NAMALWA (cell line): ENCODE results near the gene VPS16.
A peak's percentile ranks its signal among the peaks of the same experiment; 100 is the strongest.
"Not testable (repeated sequence)": the region's sequence is repeated elsewhere in the genome, so short reads cannot be mapped to it uniquely, and the experiment has no call there.

Experiments used
- DNase-seq: peaks from one replicate; pipeline ENCODE4 v3.0.0-alpha.2; 2015; ENCODE audit warnings: low spot score

The VPS16 gene

DNA sequence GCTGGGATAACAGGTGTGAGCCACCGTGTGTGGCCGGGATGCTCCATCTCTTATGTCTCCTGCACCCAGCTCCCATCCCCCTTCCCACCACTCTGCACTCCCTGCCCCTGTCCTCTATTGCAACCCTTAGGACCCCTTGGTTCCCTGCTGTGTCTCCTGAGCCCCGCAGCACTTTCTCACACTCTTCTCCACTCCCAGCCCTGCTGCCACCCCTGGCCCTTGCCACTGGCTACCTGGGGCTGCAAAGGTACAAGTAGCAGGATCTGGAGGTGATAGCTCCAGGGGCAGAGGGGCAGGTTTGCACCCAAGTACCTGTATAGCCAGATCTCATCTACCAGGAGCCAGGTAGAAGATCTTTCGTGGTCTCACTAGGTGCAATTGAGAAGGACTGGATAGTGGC, 33.5 kb upstream of the VPS16 start:
- no peak for DNase-seq

DNA sequence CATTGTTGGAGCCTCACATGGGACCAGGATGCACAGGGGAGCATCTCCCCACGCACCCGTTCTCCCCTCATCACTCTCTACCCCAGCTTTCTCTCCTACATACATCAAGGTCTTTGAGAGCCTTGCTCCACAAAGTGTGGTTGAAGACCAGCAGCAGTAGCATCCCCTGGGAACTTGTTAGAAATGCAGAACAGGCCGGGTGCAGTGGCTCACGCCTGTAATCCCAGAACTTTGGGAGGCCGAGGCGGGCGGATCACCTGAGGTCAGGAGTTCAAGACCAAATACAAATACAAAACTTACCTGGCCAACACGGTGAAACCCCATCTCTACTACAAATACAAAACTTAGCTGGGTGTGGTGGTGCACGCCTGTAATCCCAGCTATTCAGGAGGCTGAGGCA, 32.6 kb upstream of the VPS16 start:
- DNase-seq: not testable (repeated sequence)

GRCh38 chr20:2809690-2810089, 30.9 kb upstream of the VPS16 start:
- DNase-seq: no peak

- DNase-seq: no peak
Measured at GRCh38 chr20:2812189-2812588, 28.4 kb upstream of the VPS16 start.

DNA sequence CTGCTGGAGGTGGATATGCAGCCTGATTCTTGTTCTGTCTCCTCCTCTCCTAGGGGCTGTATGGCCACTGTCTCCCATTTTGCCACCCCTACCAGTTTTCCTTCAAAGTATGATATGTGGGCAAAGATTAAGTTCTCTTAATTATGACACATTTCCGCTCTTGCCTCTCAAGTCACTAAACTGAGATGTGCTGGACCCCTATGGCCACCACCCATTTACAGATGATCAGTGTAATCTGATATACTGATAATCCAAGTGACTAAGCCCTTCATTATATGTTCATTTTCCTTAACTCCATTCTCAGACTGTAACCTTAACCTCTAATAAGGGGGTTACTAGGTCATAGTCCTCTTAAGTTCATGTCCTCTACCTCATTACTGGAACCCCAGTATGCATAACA, 26.5 kb upstream of the VPS16 start:
- DNase-seq: no peak

GRCh38 chr20:2814587-2815051, 25.9 kb upstream of the VPS16 start, which contains the start of gene C20orf141:
Gene C20orf141, plus strand, starts transcription at chr20:2814987. Its CDS starts 198 bp downstream, at chr20:2815185.
- DNase-seq: no peak

GRCh38 chr20:2815242-2815900, 25.2 kb upstream of the VPS16 start:
- no peak for DNase-seq

DNA sequence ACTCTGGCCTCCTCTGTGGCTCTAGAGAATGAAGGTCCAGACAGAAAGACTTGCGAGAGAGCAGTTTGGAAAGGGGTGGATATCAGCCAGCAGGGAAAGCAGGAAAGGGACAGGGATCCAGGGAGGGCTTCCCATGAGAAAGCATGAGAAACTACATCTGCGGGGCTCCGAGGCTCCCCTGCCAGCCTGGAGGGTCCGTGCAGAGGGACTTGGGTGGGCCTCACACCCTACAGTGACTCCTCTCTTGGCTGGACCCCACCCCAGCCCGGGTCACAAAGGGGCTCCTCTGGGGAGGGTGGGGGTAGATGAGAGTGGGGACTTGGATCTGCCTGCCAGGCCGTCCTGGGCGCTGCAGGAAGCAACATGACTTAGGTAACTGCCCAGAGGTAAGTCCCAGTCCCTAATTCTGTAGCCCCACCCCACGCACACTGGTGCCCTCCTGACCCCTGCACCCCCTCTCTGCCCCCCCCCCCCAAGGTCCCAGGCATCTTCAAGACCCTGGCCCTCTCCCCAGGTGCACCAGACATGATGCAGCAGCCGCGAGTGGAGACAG, 24.4 kb upstream of the VPS16 start, which contains the start of gene TMEM239:
TSS of gene TMEM239 (plus strand) at position 335 of the 553 bp plus-strand sequence. CDS start at position 526, 191 bp downstream.
- DNase-seq: no peak

DNA sequence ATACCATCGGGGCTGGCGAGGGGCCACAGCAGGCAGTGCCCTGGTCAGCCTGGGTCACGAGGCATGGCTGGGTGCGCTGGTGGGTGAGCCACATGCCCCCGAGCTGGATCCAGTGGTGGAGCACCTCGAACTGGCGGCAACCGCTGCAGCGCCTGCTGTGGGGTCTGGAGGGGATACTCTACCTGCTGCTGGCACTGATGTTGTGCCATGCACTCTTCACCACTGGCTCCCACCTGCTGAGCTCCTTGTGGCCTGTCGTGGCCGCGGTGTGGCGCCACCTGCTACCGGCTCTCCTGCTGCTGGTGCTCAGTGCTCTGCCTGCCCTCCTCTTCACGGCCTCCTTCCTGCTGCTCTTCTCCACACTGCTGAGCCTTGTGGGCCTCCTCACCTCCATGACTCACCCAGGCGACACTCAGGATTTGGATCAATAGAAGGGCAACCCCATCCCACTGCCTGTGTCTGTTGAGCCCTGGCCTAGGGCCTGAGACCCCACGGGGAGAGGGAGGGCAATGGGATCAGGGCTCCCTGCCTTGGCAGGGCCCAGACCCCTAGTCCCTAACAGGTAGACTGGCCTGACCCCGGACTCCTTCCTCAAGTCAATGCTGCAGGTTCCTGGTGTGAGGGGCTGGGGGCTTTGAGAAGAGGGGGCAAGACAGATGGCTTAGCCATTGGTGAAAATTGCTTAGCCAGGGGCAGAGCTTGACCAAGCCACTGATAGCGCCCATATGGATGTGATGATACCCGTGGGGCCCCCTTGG, 23.8 kb upstream of the VPS16 start:
- DNase-seq: peak; percentile 16

- no peak for DNase-seq
Measured at GRCh38 chr20:2817341-2817726, 23.2 kb upstream of the VPS16 start.

- peak; percentile 24 for DNase-seq
Measured at GRCh38 chr20:2817891-2818595, 22.5 kb upstream of the VPS16 start.

- no peak for DNase-seq
Measured at GRCh38 chr20:2820084-2820895, 20.3 kb upstream of the VPS16 start.

- DNase-seq: no peak
Measured at GRCh38 chr20:2820896-2821869, 19.4 kb upstream of the VPS16 start.

- DNase-seq: peak; percentile 31
Measured at GRCh38 chr20:2822073-2822472, 18.5 kb upstream of the VPS16 start.

- DNase-seq: no peak
Measured at GRCh38 chr20:2825761-2826160, 14.8 kb upstream of the VPS16 start.

DNA sequence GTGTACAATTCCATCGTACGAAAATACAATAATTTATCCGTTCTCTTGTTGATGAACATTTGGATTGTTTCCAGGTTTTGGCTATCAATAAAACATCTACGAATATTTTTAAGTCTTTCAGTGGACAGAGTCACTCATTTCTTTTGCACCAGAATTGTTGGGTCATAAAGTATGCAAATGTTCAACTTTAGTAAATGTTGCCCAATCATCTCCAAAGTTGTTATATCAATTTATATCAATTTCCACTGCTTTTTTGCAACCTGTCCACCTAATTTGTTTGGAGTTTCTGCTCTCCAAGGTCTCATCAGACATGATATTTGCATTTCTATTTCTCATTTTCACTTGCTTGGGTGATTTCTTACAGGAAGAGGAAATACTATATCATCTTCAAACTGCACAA, 13.9 kb upstream of the VPS16 start:
- no peak for DNase-seq

- DNase-seq: no peak
Measured at GRCh38 chr20:2829376-2829775, 11.2 kb upstream of the VPS16 start.

DNA sequence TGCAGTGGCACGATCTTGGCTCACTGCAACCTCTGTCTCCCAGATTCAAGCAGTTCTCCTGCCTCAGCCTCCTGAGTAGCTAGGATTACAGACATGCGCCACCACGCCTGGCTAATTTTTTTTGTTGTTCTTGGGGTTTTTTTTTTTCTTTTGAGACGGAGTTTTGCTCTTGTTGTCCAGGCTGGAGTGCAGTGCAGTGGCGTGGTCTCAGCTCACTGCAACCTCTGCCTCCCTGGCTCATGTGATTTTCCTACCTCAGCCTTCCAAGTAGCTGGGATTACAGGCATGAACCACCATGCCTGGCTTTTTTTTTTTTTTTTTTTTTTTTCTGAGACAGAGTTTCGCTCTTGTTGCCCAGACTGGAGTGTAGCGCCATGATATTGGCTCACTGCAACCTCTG, 9.3 kb upstream of the VPS16 start:
- DNase-seq: not testable (repeated sequence)

DNA sequence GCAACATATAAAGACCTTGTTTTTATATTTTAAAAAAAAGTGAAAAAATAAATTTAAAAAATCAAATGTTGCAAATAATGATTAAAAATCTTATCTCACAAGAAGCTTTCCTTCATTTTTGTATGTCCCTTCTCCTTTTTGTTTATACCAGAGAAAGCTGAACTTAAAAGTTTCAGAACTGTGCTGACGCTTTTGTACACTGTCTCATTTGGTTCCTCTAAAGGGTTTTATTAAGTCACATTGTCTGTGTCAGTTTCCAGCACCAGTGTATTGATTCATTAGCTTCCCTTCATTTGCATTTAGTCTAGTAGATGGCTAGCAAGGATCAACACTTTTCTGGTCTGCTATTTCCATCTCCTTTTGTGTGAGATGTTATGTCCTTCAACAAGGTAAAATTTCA, 6.8 kb upstream of the VPS16 start:
- no peak for DNase-seq

DNA sequence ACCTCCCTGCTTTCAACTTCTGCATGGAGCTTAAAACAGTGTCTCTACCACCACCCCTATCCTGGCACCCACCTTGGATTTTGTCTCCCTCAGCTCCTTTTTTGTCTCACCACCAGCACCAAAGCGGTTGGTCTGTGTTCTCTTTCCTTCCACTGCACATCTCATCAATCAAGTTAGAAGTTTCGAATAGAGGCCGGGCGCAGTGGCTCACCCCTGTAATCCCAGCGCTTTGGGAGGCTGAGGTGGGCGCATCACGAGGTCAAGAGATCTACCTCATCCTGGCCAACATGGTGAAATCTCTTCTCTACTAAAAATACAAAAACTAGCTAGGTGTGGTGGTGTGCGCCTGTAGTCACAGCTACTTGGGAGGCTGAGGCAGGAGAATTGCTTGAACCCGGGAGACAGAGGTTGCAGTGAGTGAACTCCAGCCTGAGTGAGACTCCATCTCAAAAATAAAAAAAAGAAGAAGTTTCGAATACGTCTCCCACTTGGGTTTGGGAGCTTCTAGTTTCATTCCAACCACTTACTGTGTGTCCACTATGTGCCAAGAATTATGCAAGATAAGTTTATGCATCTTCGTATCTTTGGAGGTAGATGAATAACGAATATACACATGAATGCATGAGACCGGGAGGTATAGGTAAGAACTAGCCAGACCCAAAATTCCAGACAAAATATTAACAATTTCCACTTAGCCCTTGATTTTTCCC, 6.0 kb upstream of the VPS16 start:
- DNase-seq: no peak
